ENCODE measurements around the gene PTGDS. TPM values are rescaled to one million over a fixed set of nuclear protein-coding genes. Genes with fewer than 3 reads are reported as not detected.

Gene PTGDS
- total RNA-seq, 1 experiment from 2014 or later: not detected

- H3K36me3 ChIP-seq (ENCODE audit: control insufficient read depth, insufficient read depth, low read length): no peaks in the 10 kb centered on the region; the same call in 1 of the 2 replicates
- CTCF ChIA-PET: interaction anchor here (0.7 kb wide), 1 partner anchor 250 kb away, joined by 3 read pairs; no protein-coding TSS in a partner anchor
- no TSS peak for BruUV-seq (replicated peaks)
- H3K27ac Mint-ChIP-seq (ENCODE audit: unreplicated experiment): no peak overlapping the region
- H3K27me3 ChIP-seq (replicated peaks; ENCODE audit: control insufficient read depth, insufficient read depth, low read length): no peaks in the 10 kb centered on the region
- DNase-seq: no peak
- no peaks in the 10 kb centered on the region for H3K27me3 Mint-ChIP-seq (ENCODE audit: insufficient read depth, unreplicated experiment)
- POLR2A ChIA-PET: interaction anchor here (0.5 kb wide), 1 partner anchor 36 kb away, joined by 4 read pairs; no protein-coding TSS in a partner anchor
- peaks cover 5% of the 10 kb centered on the region for H3K4me1 Mint-ChIP-seq (ENCODE audit: low read depth, unreplicated experiment)
- no peak overlapping the region for H3K4me3 Mint-ChIP-seq (ENCODE audit: unreplicated experiment)
- TF ChIP-seq CTCF (IDR thresholded peaks at IDR 0.05; ENCODE audit: insufficient read depth in 1 of 2, low read depth in 1 of 2, low read length in 1 of 2, severe bottlenecking in 1 of 2, unreplicated experiment in 1 of 2): no peak
- H3K9me3 ChIP-seq: peaks cover 11% of the 10 kb centered on the region
- no peak overlapping the region for H3K4me3 ChIP-seq (ENCODE audit: low read depth, low read length)
- no peaks in the 10 kb centered on the region for H3K9me3 Mint-ChIP-seq (ENCODE audit: unreplicated experiment)
- intact Hi-C loops (cut with micrococcal nuclease; ENCODE audit: unreplicated experiment): no loop called here
- no peaks in the 10 kb centered on the region for H3K4me1 ChIP-seq
- H3K36me3 Mint-ChIP-seq (ENCODE audit: insufficient read depth, unreplicated experiment): peaks cover 65% of the 10 kb centered on the region
Observed at GRCh38 chr9:136931611-136932130, 45.6 kb upstream of the PTGDS start.

- ChIA-PET CTCF (no interaction called here), POLR2A (no interaction called here)
- no TSS peak for BruUV-seq (replicated peaks)
- intact Hi-C loops (cut with micrococcal nuclease; ENCODE audit: unreplicated experiment): no loop called here
- Histone ChIP-seq H3K36me3 (ENCODE audit: control insufficient read depth, insufficient read depth, low read length) (no peaks in the 10 kb centered on the region; the same call in 1 of the 2 replicates), H3K27me3 (replicated peaks; ENCODE audit: control insufficient read depth, insufficient read depth, low read length) (no peaks in the 10 kb centered on the region), H3K4me1 (no peaks in the 10 kb centered on the region), H3K9me3 (peaks cover 11% of the 10 kb centered on the region), H3K4me3 (ENCODE audit: low read depth, low read length) (no peak overlapping the region)
- H3K36me3 Mint-ChIP-seq (ENCODE audit: insufficient read depth, unreplicated experiment): peaks cover 69% of the 10 kb centered on the region
- H3K4me1 Mint-ChIP-seq (ENCODE audit: low read depth, unreplicated experiment): peaks cover 5% of the 10 kb centered on the region
- no peak overlapping the region for H3K27ac Mint-ChIP-seq (ENCODE audit: unreplicated experiment)
- TF ChIP-seq CTCF (IDR thresholded peaks at IDR 0.05; ENCODE audit: insufficient read depth in 1 of 2, low read depth in 1 of 2, low read length in 1 of 2, severe bottlenecking in 1 of 2, unreplicated experiment in 1 of 2): no peak
- no peaks in the 10 kb centered on the region for H3K9me3 Mint-ChIP-seq (ENCODE audit: unreplicated experiment)
- no peaks in the 10 kb centered on the region for H3K27me3 Mint-ChIP-seq (ENCODE audit: insufficient read depth, unreplicated experiment)
- no peak overlapping the region for H3K4me3 Mint-ChIP-seq (ENCODE audit: unreplicated experiment)
- no peak for DNase-seq
Observed at GRCh38 chr9:136934277-136934676, 43.0 kb upstream of the PTGDS start.

GRCh38 chr9:136935651-136936050 is 41.7 kb upstream of the PTGDS start:
- H3K9me3 ChIP-seq: peaks cover 11% of the 10 kb centered on the region
- H3K4me1 ChIP-seq: no peaks in the 10 kb centered on the region
- Mint-ChIP-seq H3K9me3 (ENCODE audit: unreplicated experiment) (no peaks in the 10 kb centered on the region), H3K4me3 (ENCODE audit: unreplicated experiment) (no peak overlapping the region), H3K4me1 (ENCODE audit: low read depth, unreplicated experiment) (peaks cover 5% of the 10 kb centered on the region), H3K27ac (ENCODE audit: unreplicated experiment) (no peak overlapping the region), H3K27me3 (ENCODE audit: insufficient read depth, unreplicated experiment) (no peaks in the 10 kb centered on the region), H3K36me3 (ENCODE audit: insufficient read depth, unreplicated experiment) (peaks cover 69% of the 10 kb centered on the region)
- CTCF ChIA-PET: no interaction called here
- intact Hi-C loops (cut with micrococcal nuclease; ENCODE audit: unreplicated experiment): no loop called here
- no peaks in the 10 kb centered on the region for H3K27me3 ChIP-seq (replicated peaks; ENCODE audit: control insufficient read depth, insufficient read depth, low read length)
- no TSS peak for BruUV-seq (replicated peaks)
- DNase-seq: no peak
- H3K4me3 ChIP-seq (ENCODE audit: low read depth, low read length): no peak overlapping the region
- peaks cover 1% of the 10 kb centered on the region for H3K36me3 ChIP-seq (ENCODE audit: control insufficient read depth, insufficient read depth, low read length)
- POLR2A ChIA-PET: no interaction called here
- no peak for TF ChIP-seq CTCF (IDR thresholded peaks at IDR 0.05; ENCODE audit: insufficient read depth in 1 of 2, low read depth in 1 of 2, low read length in 1 of 2, severe bottlenecking in 1 of 2, unreplicated experiment in 1 of 2)

All from Caco-2 (cell line).